HG02970 (cell line): Measurements from ENCODE around the gene BMPR1A.

ENCODE experiments used
- ATAC-seq: cut with Tn5 transposase; IDR thresholded peaks from one replicate; pipeline ENCODE4 v1.9.1; 2021; ENCODE audit warnings: mild to moderate bottlenecking, moderate library complexity, moderate number of reproducible peaks; ENCODE audit not compliant: unreplicated experiment, low FRiP score

BMPR1A gene

DNA sequence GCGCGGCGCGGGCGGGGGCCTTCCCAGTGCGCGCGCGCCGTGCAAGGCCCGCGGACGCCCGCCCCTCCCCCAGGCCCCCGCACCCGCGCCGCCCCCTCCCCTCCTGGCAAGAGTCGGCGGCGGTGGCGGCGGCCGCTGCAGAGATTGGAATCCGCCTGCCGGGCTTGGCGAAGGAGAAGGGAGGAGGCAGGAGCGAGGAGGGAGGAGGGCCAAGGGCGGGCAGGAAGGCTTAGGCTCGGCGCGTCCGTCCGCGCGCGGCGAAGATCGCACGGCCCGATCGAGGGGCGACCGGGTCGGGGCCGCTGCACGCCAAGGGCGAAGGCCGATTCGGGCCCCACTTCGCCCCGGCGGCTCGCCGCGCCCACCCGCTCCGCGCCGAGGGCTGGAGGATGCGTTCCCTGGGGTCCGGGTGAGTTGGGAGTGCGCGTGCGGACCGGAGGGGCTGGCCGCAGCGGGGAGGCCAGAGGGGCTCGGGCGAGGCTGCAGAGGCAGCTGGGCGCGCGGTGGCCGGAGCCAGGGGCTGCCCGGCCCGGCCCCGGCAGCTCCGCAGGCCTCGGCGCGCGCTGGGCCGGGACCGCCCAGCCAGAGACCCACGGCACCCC lies at the start of gene BMPR1A:
Gene BMPR1A, plus strand, starts transcription at position 109 of the 602 bp plus-strand sequence. CDS start 119,400 bp downstream, outside the sequence.
- peak; percentile 19 for ATAC-seq

DNA sequence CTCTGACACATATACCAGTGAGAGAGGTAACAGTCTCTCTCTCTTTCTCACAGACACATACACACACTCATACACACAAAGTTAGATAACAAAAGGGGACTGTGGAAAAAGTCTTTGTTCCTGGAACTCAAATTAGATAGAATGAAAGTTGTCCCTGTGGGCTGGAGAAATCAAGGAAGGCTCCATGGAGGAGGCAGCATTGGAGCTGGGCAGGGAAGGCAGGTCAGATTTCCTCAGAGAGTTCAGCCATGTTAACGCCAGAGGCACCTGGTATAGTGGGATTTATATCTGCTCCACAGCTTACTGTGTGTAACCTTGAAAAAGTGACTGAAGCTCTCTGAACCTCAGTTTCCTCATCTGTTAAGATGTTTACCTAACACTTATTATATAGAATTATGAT lies 49.4 kb upstream of the BMPR1A start:
- no peak for ATAC-seq

DNA sequence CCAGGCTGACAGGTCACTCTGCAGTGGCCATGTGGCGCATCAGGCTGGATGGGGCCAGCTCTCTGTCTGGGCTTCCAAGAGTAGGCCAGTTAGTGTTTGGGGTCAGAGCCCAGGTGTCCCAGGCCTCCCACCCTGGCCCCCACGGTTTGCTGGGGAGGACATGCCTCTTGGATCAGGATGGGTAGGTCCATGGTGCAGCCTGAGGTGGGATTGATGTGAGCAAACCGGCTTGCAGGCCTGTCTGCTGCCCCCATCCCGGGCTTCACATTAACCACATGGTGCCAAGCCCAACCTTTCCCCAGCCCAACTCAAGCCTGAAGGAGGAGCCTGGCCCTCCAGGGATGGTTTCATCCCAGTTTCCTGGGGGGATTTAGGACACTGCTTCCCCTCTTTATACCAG lies 48.9 kb upstream of the BMPR1A start:
- no peak for ATAC-seq

DNA sequence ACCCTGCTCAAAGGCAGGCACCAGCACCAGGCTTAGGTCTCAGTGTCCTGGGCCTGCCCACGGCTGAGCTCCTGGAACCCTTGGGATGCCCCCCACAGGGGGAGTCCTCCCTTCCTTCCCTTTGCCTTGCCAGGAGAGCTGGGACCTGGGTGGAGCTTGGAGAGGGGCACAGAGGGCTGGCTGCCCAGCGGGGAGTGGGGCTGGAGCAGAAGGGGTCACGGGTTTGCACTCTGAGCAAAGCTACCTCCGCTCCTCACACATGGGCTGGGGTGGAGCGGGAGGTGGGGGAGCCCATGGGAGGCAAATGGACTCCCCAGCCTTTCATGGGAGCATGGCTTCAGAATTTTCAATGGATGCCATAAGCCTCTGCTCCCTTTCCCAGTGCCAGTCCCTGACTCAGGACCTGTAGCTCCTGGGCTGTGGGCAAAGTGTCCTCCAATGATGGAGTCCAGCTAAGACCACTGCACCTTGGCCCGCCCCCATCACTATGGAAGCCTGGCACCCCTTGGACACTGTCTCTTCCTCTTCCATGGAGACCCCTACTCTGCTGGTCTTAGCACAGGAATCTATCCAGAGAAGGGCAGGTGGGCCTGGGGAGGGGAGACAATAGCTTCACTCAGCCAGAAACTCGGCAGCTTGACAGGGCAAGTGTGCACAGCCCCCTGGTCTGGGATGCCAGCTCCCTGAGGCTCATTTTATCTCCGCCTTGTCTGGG lies 48.2 kb upstream of the BMPR1A start:
- no peak for ATAC-seq

DNA sequence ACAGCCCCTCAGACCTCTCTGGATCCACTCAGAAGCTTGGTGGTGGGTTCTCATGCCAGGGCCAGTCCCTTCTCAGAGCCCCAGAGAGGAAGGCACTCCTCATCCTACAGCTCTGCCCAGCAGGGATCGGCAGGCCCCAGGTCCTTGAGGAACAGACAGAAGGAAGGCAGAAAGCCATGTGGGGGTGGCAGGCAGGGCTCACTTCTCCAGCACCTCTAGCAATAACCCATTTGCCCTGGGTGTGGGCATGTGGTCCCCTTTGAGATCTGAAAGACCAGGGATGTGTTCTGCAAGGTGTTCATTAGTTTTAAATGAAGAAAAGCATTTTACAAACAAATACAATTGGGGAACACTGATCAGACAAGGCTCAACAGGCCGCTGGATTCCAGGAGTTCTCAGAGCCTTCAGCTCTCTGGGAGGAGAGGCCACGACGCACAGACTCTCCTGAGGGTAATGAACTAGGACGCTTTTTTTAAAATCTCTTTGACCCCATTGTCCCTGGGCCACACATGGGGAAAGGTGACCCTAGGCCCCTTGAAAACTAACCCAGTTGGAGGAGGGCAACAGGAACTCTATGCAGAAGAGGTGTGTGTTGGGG lies 47.5 kb upstream of the BMPR1A start:
- ATAC-seq = no peak

DNA sequence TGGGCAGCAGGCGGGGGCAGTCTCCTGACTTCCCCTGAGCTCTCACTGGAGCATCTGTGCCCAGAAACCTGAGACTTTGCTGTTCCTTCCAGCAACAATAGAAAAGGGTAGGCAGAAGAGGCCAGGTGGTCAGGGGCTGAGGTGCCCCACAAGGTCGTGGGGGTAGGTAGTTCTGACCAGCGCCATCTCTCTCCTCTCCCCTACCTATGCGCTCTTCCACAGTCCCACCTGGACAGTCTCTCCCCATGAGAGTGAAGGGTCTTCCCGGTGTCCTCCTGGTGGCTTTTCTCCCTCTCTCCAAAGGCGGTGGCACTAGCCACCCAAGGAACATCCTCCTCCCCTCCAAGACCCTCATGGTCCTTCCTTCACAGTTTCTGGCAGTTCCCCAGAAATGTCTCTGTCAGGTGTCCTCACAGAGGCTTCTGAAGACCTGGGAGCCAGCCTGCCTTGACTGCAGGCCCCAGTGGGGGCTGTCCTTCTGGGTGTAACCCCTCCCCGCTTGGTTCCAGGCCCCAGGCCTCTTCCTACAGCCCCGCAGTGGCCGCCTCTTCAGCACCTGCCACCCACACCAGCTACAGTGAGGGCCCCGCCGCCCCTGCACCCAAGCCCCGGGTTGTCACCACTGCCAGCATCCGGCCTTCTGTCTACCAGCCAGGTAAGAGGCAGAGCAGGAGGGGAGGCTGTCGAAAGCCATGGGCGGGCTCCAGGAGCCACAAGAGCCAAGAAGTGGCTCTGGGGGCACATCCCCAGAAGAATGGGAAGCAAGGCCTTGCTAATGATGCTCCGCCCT lies 46.8 kb upstream of the BMPR1A start:
- no peak for ATAC-seq

DNA sequence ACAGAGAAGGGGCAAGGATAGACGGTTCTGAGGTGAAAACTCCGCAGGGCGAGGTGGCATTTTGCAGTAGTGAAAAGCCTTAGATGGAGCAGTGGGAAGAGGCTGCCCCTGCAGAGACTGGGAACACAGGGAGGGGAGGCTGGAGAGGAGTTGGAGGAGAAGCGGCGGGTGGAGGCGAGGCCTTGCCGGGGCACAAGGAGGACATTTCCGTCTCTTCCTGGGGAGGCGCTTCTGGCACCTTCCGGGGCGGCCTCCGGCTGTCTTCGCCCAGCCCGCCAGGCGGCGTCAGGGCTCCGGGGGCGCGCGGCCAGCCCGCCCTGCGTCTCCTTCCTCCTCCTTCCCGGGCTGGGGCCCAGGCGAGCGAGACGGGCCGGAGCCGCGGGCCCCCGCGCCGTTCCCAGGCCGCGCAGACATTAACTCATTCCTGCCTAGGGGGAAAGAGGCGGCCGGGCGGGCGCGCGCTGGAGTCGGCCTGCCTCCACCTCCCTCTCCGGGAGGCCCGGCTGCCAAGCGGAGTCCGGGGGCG lies 45.4 kb upstream of the BMPR1A start:
- ATAC-seq = peak; percentile 80

DNA sequence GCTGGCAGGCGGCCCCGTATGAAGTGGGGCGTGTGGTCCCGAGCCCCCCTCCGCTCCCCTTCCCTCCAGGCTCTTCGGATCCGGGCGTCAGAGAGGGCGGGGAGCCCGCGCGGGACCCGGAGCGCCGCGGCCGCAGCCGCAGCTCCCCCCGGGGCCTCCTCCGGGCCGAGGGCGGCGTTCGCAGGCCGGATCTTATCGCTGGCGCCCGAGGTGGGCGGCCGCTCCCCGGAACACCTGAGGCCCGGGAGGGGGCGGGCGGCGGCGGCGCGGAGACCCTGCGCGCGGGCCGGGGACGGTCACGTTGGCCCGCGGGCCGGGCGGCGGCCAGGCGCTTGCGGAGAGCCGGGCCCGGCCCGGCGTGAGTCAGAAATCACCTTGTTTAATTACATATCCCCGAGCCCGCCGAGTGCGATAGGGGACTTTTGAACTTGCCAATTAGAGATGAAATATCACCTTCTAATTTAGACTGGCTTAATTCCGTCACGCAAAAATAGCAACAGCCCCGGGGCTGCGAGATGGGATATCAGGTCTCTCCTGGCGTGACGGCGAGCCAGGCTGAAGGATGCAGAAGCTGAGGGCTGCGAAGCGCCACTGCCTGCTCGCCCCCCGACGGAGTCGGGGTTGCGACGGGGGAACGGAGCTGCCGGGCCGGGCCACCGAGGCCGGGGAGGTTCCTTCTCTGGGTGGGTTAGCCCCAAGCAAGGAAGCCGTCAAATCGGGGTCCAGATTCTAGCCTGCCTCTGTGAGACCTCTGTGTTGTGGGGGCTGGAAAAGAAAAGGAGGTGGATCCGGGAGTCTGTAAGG lies 44.7 kb upstream of the BMPR1A start:
- peak; percentile 38 for ATAC-seq

DNA sequence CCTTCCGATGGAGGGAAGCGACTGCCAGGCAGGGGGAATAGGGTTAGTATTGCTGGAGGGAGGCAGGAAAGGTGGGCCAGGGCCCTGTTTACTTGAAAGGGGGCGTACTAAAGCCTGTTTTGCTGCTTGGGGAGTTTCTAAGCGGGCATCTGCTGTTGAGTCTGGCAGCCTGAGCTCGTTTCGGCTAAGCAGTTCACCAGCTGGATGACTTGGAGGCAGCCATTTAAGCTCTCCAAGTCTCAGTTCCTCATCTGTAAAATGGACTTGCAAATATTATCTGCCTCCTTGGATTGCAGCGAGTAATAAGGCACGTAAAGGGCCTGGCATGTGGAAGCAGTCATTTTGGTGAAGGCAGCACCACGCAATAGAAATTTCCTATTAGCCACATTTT lies 44.1 kb upstream of the BMPR1A start:
- no peak for ATAC-seq

DNA sequence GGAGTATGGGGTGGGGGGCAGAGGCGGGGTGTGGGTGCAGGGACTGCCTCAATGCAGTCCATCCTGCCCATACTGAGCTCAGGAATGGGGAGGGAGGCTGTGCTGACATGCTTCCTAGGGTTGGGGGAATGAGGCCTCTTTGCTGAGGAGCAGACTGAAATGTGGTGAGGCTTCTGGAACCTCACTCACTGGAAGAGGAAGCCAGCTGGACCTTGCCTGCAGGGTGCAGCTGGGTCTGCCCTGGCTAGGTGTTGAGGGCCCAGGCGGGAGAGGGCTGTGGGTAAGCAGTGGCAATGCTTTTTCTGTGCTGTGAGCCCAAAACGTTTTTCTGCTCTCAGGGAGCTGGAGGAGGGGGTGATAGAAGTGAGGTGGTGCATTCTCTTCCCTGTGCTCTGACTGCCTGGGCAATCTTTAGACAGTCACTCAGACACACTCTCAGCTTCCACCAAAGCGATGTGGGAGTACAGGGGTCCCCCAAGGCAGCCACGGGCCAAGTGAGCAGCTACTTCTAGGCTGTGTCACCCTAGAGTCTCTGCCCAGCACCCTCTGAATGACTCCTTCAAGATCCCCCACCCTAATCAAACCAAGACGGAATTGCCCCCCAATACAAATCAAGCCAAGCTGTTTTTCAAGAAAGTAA lies 41.1 kb upstream of the BMPR1A start:
- ATAC-seq = no peak

DNA sequence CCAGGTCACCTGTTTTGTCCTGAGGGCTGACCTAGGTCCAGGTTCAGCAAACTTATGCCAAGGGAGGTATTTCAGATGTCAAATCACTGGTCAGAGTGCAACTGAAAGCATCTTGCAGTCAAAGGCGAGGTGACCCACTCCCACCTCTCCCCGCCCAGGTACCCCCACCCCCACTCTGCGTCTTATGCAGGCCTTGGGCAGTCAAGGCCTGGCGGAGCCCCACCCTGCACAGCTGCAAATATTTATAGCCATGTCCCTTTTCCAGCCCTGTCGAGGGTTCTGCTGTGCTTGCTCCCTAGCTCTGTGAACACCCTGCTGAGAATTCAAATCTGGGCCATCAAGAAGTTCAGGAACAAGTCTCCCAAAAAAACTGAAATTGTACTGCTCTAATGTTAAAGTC lies 40.6 kb upstream of the BMPR1A start:
- ATAC-seq = no peak

DNA sequence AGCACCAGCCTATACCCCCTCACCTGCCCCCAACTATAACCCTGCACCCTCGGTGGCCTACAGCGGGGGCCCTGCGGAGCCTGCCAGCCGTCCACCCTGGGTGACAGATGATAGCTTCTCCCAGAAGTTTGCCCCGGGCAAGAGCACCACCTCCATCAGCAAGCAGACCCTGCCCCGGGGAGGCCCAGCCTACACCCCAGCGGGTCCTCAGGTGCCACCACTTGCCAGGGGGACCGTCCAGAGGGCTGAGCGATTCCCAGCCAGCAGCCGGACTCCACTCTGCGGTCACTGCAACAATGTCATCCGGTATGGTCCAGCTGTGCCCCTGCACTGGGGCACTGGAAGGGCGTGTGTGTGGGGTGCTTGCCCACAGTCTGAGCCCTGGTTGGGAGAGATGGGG lies 40.0 kb upstream of the BMPR1A start:
- no peak for ATAC-seq

DNA sequence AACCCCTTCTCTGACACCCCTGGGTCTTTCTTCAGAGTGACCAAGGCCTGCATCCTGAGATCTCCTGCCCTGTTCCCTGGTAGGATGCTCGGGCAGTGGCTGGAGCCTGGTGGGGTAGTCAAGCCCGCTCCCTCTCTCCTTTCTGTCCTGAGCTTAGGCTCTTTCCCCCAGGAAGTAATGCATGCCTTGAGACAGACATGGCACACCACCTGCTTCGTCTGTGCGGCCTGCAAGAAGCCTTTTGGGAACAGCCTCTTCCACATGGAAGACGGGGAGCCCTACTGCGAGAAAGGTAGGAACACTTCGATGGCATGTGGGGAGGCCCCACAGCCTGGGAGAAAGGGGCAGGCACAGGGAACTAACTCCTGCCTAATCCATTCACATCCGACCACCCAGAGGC lies 37.9 kb upstream of the BMPR1A start:
- no peak for ATAC-seq

DNA sequence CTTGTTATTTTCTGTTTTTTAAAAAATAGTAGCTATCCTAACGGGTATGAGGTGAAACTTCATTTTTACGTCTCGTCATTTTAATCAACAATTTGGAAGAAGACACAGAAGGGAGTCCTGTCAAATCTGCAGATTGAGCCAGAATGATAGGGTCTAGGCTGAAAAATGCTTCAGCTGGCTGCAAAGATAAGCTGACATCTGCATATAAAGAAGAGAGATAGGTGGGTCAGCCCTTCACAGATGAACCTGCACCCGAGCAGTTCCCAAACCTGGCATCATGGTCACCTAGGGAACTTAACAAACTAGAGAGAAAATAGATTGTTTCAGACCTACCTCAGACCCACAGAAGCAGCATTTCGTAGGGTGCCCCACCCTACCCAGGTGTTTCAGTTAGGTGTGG lies 35.2 kb upstream of the BMPR1A start:
- ATAC-seq = no peak

DNA sequence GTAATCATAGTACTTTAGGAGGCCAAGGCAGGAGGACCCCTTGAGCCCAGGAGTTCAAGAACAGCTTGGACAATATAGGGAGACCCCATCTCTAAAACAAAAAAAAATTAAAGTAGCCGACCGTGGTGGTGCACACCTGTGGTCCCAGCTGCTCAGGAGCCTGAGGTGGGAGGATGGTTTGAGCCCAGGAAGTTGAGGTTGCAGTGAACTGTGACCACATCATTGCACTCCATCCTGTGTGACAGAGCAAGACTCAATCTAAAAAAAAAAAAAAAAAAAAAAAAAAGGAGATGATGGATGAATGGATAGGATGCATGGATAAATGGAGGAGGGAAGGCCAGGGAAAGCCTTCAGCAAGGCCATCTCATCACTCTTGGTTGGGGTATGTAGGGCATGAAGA lies 33.4 kb upstream of the BMPR1A start:
- ATAC-seq = no peak

DNA sequence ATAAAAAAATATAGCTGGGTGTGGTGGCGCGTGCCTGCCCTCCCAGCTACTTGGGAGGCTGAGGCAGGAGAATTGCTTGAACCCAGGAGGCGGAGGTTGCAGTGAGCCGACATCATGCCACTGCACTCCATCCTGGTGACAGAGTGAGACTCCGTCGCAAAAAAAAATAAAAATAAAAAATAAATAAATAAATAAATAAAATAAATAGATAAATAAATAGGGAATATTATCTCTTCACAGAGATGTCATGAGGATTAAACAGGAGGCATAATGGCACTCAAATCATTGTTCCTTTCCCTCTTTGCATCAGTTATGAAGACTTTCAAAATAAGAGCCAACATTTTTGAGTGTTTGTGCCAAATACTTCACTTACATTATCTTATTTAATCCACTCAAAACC lies 32.0 kb upstream of the BMPR1A start:
- no peak for ATAC-seq

DNA sequence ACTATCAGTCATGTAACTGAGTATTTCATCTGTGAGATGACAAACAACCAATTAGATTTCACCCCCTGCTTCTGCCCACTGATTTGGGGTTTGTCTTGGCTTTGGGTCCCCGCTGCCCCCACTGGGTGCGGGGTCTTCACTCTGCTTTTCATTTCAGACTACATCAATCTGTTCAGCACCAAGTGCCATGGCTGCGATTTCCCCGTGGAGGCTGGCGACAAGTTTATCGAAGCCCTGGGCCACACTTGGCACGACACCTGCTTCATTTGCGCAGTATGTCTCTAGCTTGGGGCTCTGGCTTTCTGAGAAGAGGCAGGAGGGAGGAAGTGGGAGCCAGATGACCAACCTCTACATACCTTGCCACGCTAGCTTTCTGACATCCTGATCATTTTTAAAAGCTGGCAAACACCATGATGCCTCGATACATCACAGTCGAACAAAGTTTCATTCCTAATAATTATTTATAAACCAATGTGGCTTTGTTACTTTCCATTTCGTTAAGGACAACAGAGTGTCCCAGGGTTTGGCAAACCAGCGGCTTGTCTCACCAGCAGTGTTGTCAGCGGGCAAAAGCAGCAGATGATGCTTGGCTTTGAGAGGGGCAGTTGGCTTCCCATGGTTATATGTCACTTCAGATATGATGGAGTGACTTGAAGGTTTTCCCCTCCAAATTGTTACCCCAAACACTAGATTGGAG lies 30.3 kb upstream of the BMPR1A start:
- ATAC-seq = no peak

DNA sequence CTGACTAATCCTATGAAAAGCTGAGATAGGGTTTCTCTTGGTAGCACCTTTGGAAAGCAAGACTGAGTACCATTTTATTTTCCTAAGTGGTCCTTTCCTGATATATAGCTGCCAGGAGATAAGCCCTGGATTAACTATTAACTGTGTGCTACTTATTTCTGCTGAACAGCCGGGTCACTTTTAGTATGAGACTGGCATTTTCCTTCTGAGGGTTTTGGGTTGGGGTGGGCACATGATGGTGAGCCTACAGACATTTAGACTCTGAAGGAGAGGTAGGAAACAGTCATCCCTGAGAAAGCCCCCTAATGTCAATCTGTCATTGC lies 29.8 kb upstream of the BMPR1A start:
- no peak for ATAC-seq

DNA sequence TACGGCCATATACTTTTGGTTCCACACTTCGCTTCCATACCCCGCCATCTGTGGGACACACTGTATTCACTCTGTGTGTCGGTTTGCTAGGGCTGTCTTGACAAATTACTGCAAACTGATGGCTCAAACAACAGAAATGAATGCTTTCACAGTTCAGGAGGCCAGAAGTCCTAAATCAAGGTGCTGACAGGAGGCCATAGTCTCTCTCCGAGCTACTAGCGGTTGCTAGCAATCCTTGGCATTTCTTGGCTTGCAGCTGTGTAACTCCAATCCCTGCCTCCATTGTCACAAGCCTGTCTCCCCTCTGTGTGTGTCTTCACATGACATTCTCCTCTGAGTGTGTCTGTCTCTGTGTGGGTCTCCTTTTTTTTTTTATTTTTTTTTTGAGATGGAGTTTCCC lies 28.9 kb upstream of the BMPR1A start:
- no peak for ATAC-seq
